HTERT RPE-1 (cell line): ENCODE data around the gene ELK4.

ENCODE experiments used
- in situ Hi-C: fragments of 300-500 bp; cut with MboI; formaldehyde crosslinking; loops from 4 replicates; pipeline ENCODE4 v1.14.3; 2020; ENCODE audit warnings: low sequenced_read_pairs

The ELK4 gene

DNA sequence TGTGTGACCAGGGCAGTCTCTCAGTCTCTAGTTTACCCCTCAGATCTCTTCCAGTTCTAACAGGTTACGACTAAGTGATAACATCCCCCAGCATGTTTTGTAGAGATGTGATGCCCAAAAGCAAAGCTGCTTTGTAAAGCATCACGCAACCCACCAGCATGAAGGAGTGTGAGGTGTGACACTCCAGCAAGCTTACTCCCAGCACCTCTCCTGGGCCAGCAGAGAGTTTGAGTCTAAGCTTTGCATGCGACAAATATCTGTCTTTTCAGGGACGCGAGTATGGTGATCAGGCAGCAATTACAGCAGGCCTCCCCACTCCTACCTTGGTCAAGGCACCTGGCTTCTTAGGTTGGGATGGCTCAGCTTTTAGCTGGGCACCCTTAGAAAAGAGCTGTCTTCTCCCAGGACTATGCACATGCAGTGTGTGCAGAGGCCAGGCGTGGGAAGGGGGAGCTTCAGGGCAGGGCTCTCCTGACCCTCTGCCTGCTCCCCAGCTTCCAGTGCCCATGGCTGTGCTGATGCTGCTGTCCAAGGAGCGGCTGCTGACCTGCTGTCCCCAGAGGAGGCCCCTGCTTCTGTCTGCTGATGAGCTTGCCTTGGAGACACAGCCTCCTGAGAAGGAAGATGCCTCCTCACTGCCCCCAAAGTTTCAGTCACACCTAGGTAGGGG is 48.2 kb downstream of the ELK4 start:
- in situ Hi-C loops: no loop called here

DNA sequence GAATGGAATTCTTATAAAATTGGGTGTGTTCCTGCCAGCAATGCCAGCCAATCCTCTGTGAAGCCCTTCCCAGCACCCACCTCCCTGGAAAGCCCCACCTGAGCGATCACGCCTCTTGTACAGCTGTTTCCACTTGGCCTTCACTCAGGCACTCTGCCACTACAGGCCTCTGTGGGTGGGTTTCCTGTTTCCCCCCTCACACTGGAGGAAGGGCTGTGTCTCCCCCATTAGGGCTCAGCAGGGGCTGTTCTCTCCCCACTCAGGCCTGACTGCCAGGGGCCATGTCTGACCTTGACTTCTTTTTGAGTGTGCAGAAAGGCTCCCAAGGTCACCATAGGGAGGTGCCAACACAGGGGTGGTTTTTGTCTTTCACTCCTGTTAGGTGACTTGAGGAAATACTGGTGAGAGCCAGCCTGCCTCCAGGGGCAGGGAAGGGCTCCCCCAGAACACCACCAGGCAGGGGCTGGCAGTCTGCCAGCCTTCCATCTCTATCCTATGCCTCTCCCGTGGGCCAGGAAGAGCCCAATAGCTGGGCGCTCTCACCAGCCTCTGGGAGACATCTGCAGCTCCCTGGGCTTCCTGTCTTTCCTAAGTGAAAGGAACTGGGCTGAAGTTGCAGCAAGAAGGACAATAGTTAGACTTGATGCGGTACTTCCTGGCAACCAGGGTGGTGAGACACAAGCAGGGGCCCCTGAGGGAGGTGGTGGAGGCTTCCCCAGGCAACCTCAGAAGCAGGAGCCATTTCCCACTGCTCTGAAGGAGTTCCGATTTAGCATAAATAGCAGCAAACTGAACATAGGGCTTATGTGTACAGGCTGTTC is 49.1 kb downstream of the ELK4 start:
- in situ Hi-C loops: no loop called here

DNA sequence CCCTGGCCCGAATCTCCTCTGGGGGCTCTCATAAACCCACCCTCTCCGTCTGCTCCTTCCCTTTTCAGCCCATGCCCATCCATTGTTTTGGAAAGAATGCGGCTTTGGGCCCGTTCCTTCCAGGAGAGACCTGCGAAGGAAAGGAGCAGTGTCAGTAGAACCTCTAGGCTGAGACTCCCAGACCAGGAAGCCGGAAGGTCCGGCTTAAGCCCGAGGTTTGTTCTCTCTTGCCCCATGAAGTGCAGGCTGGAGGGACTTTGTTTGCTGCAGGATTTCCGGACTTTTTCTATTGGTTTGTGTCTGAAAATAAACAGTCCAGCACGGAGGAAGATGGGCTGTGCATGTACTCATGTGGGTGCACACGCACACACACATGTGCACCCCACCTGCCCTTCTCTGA is 49.8 kb downstream of the ELK4 start:
- in situ Hi-C loops: no loop called here

DNA sequence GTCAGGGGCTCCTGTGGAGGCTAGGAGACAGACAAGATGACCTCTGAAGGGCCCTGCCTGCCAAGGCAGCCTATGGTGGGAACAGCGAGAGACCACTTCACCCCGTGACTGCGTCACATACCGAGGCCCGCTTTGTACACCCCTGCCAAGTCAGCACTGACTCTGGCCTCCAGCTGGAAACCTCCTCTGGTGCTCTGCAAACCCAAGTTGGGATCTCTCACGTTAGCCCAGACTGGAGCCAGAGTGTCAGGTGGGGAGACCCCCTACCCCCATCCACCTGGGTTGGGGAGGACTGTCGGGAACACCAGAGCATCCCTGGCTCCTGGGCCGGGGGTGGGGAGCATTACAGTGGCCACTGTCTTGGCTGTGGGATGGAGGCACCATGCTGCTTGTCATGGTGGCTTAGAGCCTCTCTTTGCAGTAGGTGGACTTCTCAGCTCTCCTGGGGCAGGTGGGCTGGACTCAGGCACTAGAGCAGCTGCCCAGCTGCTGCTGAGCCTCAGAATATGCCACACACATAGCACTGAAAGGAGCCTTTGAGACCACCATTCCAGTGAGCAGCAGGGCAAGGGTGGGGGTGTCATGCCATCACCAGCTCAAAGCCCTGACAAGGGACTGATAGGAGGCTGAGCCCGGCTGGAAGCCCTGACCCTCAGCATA is 50.4 kb downstream of the ELK4 start:
- in situ Hi-C loops: no loop called here

DNA sequence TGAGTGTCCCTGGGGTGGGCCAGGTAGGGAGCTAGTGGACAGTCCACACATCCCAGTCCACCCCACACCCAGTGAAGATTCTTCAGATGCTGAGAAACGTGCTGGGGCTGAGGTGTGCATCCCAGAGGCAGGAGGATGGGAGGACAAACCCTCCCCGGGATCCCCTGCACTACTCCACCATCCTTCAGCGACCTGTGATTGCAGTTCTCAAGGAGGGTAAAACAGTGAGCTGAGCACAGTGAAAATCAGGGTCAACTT is 51.0 kb downstream of the ELK4 start:
- in situ Hi-C loops: no loop called here

DNA sequence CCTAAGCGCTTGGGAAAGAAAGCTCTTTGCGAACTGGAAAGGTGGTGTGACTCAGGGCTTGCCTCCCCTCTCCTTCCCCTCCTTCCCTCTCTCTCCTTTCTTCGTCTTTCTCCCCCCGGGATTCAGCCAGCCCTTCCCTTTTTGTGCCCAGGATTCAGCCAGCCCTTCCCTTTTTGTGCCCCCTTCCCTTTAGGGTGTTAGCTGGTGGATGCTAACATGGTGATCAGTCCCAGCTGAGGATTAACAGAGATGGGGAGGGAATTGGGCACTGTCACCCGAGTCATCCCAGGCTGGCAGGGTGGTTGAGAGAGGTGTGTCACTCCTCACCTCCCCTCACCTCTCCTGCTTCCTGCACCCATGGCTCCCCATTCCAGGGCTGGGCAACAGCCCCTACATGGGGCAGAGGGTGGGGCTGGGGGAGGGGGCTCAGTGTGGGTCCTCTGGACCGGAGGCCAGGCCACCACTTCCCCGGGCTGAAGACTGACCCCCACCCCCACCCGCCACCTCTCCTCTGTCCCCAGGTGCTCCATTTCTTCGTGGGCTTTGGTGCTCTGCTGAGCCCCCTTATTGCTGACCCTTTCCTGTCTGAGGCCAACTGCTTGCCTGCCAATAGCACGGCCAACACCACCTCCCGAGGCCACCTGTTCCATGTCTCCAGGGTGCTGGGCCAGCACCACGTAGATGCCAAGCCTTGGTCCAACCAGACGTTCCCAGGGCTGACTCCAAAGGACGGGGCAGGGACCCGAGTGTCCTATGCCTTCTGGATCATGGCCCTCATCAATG is 51.5 kb downstream of the ELK4 start:
- in situ Hi-C loops: no loop called here

DNA sequence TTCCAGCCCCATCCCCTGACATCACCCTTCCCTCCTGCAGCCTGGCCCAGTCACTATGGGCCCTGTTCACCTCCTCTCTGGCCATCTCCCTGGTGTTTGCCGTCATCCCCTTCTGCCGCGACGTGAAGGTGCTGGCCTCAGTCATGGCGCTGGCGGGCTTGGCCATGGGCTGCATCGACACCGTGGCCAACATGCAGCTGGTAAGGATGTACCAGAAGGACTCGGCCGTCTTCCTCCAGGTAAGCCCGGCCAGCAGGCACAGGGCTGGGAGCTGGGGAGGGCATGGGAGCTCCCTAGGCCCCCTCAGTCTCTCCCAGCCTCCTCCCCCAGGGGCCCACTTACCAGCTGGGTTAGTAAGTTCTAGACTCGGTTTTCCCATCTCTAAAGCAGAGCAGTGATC is 52.1 kb downstream of the ELK4 start:
- in situ Hi-C loops: no loop called here

DNA sequence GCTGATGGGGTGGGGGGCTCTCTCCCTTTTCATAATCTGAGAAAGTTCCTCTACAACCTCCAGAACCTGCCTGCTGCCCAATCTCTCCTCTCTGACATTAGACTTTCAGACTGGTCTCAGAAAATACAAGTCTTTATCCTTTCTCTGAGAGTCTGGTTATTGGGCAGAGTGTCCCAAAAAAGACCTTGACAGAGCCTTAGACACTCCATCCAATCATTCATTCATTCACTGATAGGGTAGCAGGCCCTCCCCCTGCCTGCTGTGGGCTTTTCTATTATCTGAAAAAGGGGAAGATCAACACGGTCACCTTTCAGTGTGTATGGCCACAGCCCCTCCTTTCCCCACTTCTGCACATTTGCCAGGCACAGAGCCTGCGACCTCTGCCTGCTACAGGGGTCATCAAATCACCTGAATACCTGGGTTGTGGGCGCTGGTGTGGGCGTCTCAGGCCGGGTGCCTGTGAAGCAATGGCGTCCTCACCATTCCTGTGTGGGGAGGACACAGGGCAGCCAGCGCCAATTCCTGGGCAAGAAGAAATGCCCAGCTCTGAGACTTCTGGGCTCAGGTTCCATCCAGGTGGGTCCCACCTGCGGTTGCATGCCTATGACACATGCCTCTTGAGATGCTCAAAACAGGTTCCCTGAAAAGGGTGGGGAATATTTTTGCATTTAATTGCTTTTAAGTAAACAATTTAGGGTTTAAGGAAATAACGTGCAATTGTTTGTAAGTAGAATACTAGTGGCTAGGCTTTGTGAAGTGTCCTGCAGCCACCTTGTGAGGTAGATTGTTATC is 52.8 kb downstream of the ELK4 start:
- in situ Hi-C loops: no loop called here

DNA sequence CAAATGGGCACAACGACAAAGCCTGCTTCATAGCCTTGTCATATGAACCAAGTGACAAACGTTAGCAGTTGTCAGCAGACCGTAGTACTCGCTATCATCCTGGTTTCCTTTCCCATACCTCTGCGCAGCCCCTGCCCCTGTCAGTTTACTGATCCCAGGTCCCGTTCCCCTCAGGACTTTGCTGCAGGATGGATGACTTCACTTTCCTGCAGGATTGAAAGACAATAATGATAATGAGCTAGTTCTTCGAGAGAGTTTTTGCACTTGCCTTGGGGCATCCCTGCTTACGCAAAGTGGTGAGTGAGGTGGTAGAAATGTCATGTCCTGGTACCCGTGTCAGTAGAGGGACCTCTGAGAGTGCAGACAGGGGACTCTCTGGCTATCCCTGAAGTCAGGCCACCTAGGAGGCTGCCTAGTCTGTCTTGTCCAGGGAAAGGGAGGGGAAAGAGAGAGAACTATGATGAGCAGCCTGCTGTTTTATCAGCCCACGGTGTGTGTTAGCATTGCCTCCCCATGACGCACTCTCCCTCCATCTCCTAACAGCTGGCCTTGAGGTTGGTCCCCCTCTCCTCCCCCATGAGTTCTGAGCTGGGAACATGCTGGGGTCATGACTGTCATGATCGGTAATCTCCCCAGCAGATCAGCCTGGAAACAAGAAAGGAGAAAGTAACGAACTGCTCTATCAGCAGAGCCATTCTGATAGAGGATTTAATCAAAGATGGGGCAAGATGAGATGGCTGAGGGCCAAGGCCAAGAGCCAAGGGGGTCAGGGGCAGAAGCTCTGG is 53.7 kb downstream of the ELK4 start:
- in situ Hi-C loops: no loop called here

DNA sequence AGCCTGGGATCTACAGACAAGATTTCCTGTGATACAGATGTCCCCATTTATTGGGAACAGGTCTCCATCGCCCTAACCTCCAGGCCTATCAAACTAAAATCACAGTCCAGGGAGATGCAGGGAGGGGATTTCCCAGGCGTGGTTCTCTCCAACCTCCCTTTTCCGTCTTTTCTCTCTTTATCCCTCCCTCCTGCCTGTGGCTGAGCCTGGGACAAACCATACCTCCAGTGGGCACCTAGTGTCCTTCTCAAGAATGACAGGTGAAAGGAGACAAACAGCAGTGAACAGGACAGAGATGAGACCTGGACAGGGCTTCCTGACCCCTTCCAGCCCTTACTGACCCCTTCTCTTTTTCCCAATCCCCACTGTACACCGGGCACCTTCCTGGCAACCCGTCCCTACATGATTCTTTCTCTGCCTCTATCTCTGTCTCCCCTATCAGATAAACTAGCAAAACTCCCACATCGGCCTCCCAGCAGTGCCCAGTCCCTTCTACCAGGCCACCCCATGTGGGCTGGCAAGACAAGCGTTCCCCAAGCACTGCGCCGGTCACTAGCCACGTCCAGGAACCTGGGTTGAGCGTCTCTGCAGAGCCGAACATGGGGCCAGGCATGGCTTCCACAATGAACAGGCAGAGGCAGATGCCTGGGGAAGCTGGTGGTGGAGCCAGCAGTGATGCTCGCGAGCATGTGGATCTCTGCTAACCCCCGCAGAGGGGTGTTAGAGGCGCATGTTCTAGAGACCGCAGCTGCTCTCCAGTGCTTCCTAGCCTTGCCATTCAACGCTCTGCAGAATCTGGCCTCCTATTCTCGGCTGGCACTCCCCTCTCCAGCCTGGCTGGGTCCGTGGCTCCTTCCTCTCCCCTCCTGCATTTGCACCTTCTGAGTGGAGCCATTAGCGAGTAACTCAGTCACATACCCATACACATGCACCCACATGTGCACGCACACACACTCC is 54.7 kb downstream of the ELK4 start:
- in situ Hi-C loops: no loop called here

DNA sequence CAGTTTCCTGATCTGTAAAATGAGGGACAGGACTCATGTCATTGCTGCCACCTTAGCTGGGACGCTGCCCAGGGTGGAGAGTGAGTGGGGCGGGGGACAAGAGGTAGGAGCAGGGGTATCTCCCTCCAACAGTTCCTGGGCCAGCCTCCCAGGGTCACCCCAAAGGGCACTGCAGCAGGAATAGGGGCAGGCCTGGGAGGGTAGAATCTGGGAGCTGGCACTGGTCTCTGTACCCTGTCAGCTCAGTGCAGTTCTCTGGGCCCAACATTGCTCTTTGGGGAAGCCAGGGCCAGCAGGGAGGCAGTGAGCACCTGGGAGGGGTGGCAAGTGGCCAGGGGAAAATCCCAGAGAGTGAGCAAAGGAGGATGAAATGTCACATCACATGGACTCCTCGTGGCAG is 55.8 kb downstream of the ELK4 start:
- in situ Hi-C loops: no loop called here

DNA sequence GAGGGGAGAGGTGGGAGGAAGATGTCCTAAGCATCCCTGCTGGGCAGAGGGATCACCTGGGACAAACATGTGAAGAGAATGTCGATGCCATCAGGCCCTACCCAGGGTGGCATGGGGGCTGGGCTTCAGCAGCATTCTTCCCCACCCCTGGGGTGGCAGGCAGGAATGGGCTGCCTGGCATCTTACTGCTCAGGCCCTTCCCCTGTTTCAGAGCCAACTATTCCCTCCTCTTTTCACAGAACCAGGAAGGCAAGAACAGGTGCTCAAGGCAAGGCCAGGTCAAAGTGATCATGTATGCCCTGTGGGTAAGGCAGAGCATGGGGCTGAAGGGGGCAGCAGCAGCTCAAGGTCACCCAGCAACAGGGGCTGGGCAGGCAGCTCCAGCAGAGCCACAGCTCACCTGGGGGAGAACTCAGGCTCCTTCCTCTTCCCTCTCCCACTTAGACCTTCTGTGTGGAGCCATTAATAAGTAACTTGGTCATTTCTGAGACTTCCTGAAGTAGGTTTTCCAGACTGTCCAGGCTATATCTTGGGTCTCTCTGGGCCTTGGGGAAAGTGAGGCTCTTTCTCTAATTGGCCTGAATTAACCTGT is 56.4 kb downstream of the ELK4 start:
- in situ Hi-C loops: no loop called here

DNA sequence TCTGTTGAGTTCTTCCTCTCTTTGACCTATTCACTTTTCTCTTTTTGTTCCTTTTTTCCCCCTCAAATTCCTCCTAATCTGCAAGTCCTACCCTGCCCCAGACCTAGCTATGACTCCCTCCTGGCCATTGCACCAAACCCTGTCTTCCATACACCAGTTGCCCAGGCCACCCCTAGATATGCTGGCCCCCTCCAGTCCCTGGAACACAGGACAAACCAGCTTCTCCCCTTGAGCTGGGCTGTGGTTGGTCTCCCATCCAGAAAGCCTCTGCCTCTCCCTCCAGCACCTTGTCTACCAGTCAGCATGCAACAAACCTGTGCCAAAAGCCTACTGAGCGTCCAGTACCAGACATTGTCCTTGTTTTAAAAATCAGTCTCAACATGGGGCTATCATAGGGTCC is 59.4 kb downstream of the ELK4 start:
- in situ Hi-C loops: no loop called here

DNA sequence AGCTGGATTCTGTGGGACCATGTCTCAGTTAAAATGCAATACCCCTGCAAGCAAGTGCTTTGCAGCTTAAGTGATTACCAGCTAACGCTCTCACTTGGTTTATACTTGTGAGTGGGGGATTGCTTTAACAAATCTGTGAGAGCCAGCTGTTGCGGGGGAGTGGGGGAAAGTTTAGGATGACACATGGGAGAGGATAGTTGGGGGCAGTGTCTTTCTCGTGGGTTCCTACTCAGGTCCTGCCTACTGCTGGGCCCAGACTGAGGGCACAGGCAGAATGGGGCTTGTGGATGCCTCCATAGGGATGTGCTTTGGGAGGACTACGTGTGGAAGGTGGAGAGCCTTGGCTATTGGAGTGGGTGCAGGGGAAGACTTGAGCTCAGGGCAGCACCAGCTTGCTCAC is 60.1 kb downstream of the ELK4 start:
- in situ Hi-C loops: no loop called here

DNA sequence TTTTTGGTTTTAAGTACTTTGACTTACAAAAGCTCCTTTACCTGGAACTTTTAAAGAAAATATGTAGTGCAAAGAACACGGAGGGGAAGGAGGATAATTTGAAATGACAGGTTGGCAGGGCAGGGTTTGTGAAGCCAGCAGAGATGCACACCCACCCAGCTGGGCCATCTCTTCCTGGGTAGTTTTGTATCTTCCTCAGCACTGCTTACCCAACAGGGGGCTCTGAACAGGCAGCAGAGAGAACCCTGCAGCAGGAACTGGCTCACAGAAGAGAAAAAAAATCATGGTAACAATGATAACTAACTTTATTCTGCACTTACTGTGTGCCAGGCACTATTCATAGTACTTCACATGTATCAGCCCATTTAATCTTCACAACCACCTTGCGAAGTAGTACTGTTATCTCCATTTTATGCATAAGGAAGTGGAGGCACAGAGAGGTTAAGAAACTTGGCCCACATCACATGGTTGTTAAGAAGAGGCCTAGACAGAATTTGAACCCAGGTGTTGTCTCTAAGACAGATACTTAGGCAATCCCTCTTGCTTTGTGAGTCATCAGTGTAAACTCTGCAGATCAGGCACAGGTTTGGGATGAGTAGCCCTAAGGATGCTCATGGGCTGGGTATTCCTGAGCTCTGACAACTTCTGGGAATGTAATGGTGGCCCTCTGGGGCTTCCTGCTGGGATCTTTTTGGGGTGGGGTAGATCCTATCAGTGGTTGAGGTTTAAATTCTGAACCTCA is 60.8 kb downstream of the ELK4 start:
- in situ Hi-C loops: no loop called here

DNA sequence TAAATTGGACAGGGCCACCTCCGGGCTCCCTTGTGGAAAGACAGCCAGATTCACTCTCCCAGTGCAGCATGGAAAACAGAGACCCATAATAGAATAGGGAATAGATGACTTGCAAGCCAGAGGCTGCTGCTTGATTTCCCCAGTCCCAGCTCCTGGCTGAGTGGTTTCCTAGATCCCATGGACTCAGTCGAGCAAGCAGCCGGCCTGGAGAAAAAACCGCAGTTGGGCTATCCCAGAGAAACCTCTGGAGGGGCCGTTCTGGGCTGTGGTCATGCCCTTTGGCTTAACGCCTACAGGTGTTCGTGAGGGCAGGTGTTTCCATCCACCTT is 61.7 kb downstream of the ELK4 start:
- in situ Hi-C loops: no loop called here

DNA sequence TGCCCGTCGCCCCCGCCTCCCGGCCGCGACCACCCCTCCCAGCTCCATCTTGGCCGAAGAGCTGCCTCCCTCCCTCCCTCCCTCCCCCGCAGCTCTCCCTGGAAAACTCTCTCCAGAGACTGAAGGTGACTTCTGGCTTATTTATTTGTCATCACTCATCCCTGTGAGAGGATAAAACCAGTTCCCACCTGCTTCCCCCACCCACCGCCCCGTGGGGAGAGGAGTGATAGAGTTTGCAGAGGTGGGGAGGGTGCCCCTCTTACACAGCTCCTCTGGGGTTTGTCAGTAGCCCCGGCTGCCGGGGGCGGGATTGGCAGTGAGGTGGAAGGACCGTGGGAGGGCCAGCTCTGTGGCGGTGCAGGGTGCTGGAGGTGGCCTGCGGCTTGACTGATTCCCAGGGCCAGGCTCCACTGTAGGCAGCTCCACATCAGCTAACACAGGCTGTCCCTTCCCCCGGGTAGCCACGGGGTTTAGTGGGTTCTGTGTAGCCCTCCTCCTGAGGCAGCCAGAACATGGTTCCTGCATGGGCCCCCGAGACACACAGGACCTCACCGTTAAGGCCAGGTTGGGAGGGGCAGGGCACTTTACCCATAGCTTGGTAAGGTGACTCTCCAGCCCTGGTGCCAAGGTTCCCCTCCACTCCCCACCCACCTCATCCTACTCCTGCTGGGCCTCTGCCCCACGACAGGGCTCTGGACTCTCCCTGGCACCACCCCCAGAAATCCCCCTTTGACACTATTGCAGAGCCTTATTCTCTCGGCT is 62.2 kb downstream of the ELK4 start:
- in situ Hi-C loops: no loop called here
